SK-N-SH (cell line): ENCODE results near the gene MEG3. TPM values are rescaled to one million over a fixed set of nuclear protein-coding genes. Genes with fewer than 3 reads are reported as not detected.

ENCODE experiments used
- CTCF ChIA-PET: fragments of 300-600, 350-600 bp; formaldehyde crosslinking; extraction: SDS; loops from one replicate; lab custom pipeline; 2021; lab: Yijun Ruan, JAX
- POLR2A ChIA-PET: fragments of 350-600 bp; sonication (Branson Sonifier 250); formaldehyde crosslinking; extraction: SDS; loops from one replicate; lab custom pipeline; 2020; ENCODE audit warnings: antibody characterized with exemption, inconsistent platforms; lab: Yijun Ruan, JAX
- DNase-seq: peaks from one replicate; pipeline ENCODE4 v3.0.0; 2012
- H2AFZ ChIP-seq: fragments of 200-600 bp; sonication (generic); 2 replicates; pipeline ENCODE4 v1.8.1; 2016; ENCODE audit warnings: antibody characterized with exemption, mild to moderate bottlenecking, low read depth
- H3F3A ChIP-seq: fragments of 200-600 bp; sonication (generic); replicated peaks from 2 replicates; pipeline ENCODE3; 2016; ENCODE audit warnings: antibody characterized with exemption, mild to moderate bottlenecking; ENCODE audit not compliant: insufficient read depth
- H3K27ac ChIP-seq, 2 experiments: fragments of 200-500 bp in 1 of 2; fragments of 200-600 bp in 1 of 2; sonication (Bioruptor generic) in 1 of 2; sonication (generic), shearing (Covaris generic) in 1 of 2; 2 replicates each; pipeline versions ENCODE4 v1.5.1 to v1.6.1; 2014 to 2016; ENCODE audit warnings: low read depth in 2 of 2, inconsistent platforms in 1 of 2, low read length in 1 of 2, mild to moderate bottlenecking in 1 of 2, mixed read lengths in 1 of 2
- H3K27me3 ChIP-seq: fragments of 200-600 bp; sonication (generic), shearing (Covaris generic); 2 replicates; pipeline ENCODE4 v1.6.1; 2016; ENCODE audit warnings: mixed run types; ENCODE audit not compliant: insufficient read depth
- H3K36me3 ChIP-seq, 2 experiments: fragments of 200-500 bp in 1 of 2; fragments of 200-600 bp in 1 of 2; sonication (Bioruptor generic) in 1 of 2; sonication (generic) in 1 of 2; replicated peaks in 1 of 2; 2 replicates each; pipeline versions ENCODE3 to v1.5.1; 2014 to 2016; ENCODE audit warnings: low read length in 1 of 2, mild to moderate bottlenecking in 1 of 2; ENCODE audit not compliant: insufficient read depth in 2 of 2, control insufficient read depth in 1 of 2
- H3K4me1 ChIP-seq, 2 experiments: fragments of 200-500 bp in 1 of 2; fragments of 200-600 bp in 1 of 2; sonication (Bioruptor generic) in 1 of 2; sonication (generic), shearing (Covaris generic) in 1 of 2; 2 replicates each; pipeline versions ENCODE4 v1.5.1 to v1.6.1; 2014 to 2016; ENCODE audit warnings: low read depth in 1 of 2, low read length in 1 of 2, mixed run types in 1 of 2; ENCODE audit not compliant: insufficient read depth in 2 of 2, control insufficient read depth in 1 of 2
- H3K4me2 ChIP-seq: fragments of 200-600 bp; sonication (generic), shearing (Covaris generic); 2 replicates; pipeline ENCODE4 v1.6.1; 2017; ENCODE audit warnings: mixed run types
- H3K4me3 ChIP-seq, 2 experiments: fragments of 200-500 bp in 1 of 2; fragments of 200-600 bp in 1 of 2; sonication (Bioruptor generic) in 1 of 2; sonication (generic), shearing (Covaris generic) in 1 of 2; 2 replicates each; pipeline versions ENCODE4 v1.5.1 to v1.8.1; 2014 to 2016; ENCODE audit warnings: low read depth in 2 of 2, inconsistent platforms in 1 of 2, low read length in 1 of 2, mild to moderate bottlenecking in 1 of 2, mixed read lengths in 1 of 2, moderate library complexity in 1 of 2
- H3K79me2 ChIP-seq: fragments of 200-600 bp; sonication (generic); 2 replicates; pipeline ENCODE4 v1.8.1; 2017; ENCODE audit warnings: mild to moderate bottlenecking; ENCODE audit not compliant: insufficient read depth
- H3K9ac ChIP-seq: fragments of 200-600 bp; sonication (generic); 2 replicates; pipeline ENCODE4 v1.6.1; 2017; ENCODE audit warnings: mixed run types
- H3K9me2 ChIP-seq: fragments of 200-600 bp; sonication (generic); 2 replicates; pipeline ENCODE4 v1.6.1; 2017; ENCODE audit warnings: mixed run types
- H3K9me3 ChIP-seq: fragments of 200-600 bp; sonication (generic); 2 replicates; pipeline ENCODE4 v1.6.1; 2017; ENCODE audit warnings: mixed run types, mild to moderate bottlenecking, moderate library complexity
- H4K20me1 ChIP-seq: fragments of 200-600 bp; sonication (generic); 2 replicates; pipeline ENCODE4 v1.6.1; 2017; ENCODE audit warnings: mild to moderate bottlenecking, mixed run types; ENCODE audit not compliant: insufficient read depth
- CHD2 ChIP-seq: fragments of 150-350 bp; IDR thresholded peaks from 2 replicates; pipeline ENCODE4 v1.6.1; 2018; ENCODE audit warnings: low read length; ENCODE audit not compliant: partially characterized antibody
- CTCF ChIP-seq: fragments of 200-600 bp; sonication (generic); IDR thresholded peaks from 2 replicates; pipeline ENCODE4 v1.6.1; 2017; ENCODE audit warnings: antibody characterized with exemption, mild to moderate bottlenecking, moderate library complexity
- ELF1 ChIP-seq: IDR thresholded peaks from 2 replicates; pipeline ENCODE4 v1.4.0; 2012
- EZH2phosphoT487 ChIP-seq: fragments of 200-600 bp; sonication (generic); IDR thresholded peaks from 2 replicates; pipeline ENCODE4 v1.6.1; 2017; ENCODE audit warnings: low read depth, mixed run types, mild to moderate bottlenecking, antibody characterized with exemption, moderate library complexity, borderline replicate concordance
- FOSL2 ChIP-seq: IDR thresholded peaks from 2 replicates; pipeline ENCODE4 v1.4.0; 2012; ENCODE audit warnings: low read depth, mild to moderate bottlenecking, moderate library complexity, borderline replicate concordance
- FOXJ3 ChIP-seq: sonication (generic); formaldehyde crosslinking; IDR thresholded peaks from 2 replicates; pipeline ENCODE4 v1.5.1; 2020; ENCODE audit warnings: mild to moderate bottlenecking, missing genetic modification reagents
- FOXM1 ChIP-seq: IDR thresholded peaks from 2 replicates; pipeline ENCODE4 v1.4.0; 2012; ENCODE audit warnings: low read depth, mild to moderate bottlenecking
- GABPA ChIP-seq: IDR thresholded peaks from 2 replicates; pipeline ENCODE4 v1.4.0; 2012; ENCODE audit warnings: low read depth, mild to moderate bottlenecking
- GATA2 ChIP-seq: sonication (generic); formaldehyde crosslinking; IDR thresholded peaks from 2 replicates; pipeline ENCODE4 v1.5.0; 2020; ENCODE audit warnings: mild to moderate bottlenecking, missing genetic modification reagents
- JUND ChIP-seq: IDR thresholded peaks from 2 replicates; pipeline ENCODE4 v1.4.0; 2012
- MAX ChIP-seq: IDR thresholded peaks from 2 replicates; pipeline ENCODE4 v1.4.0; 2012; ENCODE audit warnings: low read depth
- MXI1 ChIP-seq: IDR thresholded peaks from 2 replicates; pipeline ENCODE4 v1.6.1; 2012; ENCODE audit warnings: mild to moderate bottlenecking, low read depth, low read length, improper control_type of control experiment
- PBX3 ChIP-seq: IDR thresholded peaks from 2 replicates; pipeline ENCODE4; 2012
- RCOR1 ChIP-seq: fragments of 150-350 bp; IDR thresholded peaks from 2 replicates; pipeline ENCODE4 v1.6.1; 2017; ENCODE audit warnings: antibody characterized with exemption, low read length
- REST ChIP-seq: IDR thresholded peaks from 2 replicates; pipeline ENCODE4 v1.6.1; 2012; ENCODE audit warnings: mild to moderate bottlenecking, low read depth, low read length, moderate library complexity
- RFX5 ChIP-seq: IDR thresholded peaks from 2 replicates; pipeline ENCODE4 v1.6.1; 2012; ENCODE audit warnings: mild to moderate bottlenecking, improper control_type of control experiment, low read length
- RXRA ChIP-seq: IDR thresholded peaks from 2 replicates; pipeline ENCODE4 v1.4.0; 2012; ENCODE audit warnings: low read depth, mild to moderate bottlenecking, borderline replicate concordance
- SMC3 ChIP-seq: IDR thresholded peaks from 2 replicates; pipeline ENCODE4 v1.6.1; 2012; ENCODE audit warnings: low read depth, low read length, improper control_type of control experiment
- TAF1 ChIP-seq: IDR thresholded peaks from 2 replicates; pipeline ENCODE4 v1.6.1; 2012; ENCODE audit warnings: low read depth, mild to moderate bottlenecking, low read length, moderate library complexity, borderline replicate concordance
- USF1 ChIP-seq: IDR thresholded peaks from 2 replicates; pipeline ENCODE4 v1.4.0; 2012; ENCODE audit warnings: low read depth, borderline replicate concordance
- YY1 ChIP-seq: IDR thresholded peaks from 2 replicates; pipeline ENCODE4 v1.4.0; 2012; ENCODE audit warnings: low read depth, mild to moderate bottlenecking
- WGBS: methylation state at CpG from one replicate; pipeline ENCODE4 v1.1.6; 2017; ENCODE audit warnings: low lambda C conversion rate; 5-methylcytosine and 5-hydroxymethylcytosine counted together
- polyA plus RNA-seq, 3 experiments: library from polyadenylated mRNA; depleted of rRNA; stranded (reverse); fragments of >200 nt; gene quantifications; 2 replicates each; pipeline ENCODE4 v1.2.3, GENCODE V29; 2012

MEG3 gene
- polyA plus RNA-seq, 1 of the 3 experiments (the other 2 are of a cell fraction): not detected

GRCh38 chr14:100844846-100845245 lies 18.9 kb downstream of the MEG3 start:
- TF ChIP-seq CHD2 (no peak), RFX5 (no peak), MXI1 (no peak), ELF1 (no peak), FOXM1 (no peak), MAX (no peak), RCOR1 (no peak)
- H3K27ac ChIP-seq: no peak overlapping the region
- no peaks in the 10 kb centered on the region for H3K79me2 ChIP-seq
- CTCF ChIA-PET: interaction anchor here (1.6 kb wide), 1 partner anchor 10 kb away, joined by 4 read pairs; no protein-coding TSS in a partner anchor
- H3K27me3 ChIP-seq: no peaks in the 10 kb centered on the region
- H3K9me2 ChIP-seq: no peaks in the 10 kb centered on the region
- no peaks in the 10 kb centered on the region for H4K20me1 ChIP-seq
- no peak for DNase-seq
- no peak overlapping the region for H2AFZ ChIP-seq
- POLR2A ChIA-PET: no interaction called here
- no peaks in the 10 kb centered on the region for H3K36me3 ChIP-seq
- no peak overlapping the region for H3K9ac ChIP-seq
- no peaks in the 10 kb centered on the region for H3K9me3 ChIP-seq
- no peaks in the 10 kb centered on the region for H3F3A ChIP-seq
- WGBS: 62% methylated on average over 8 of the region's 13 CpGs
- H3K4me2 ChIP-seq: no peak overlapping the region
- H3K4me3 ChIP-seq: no peak overlapping the region
- H3K4me1 ChIP-seq: peaks cover 0 to 26% of the 10 kb centered on the region in 2 experiments; a peak in 1 of 4 replicates

- no peak overlapping the region for H3K27ac ChIP-seq
- DNase-seq: no peak
- POLR2A ChIA-PET: no interaction called here
- H3K9me2 ChIP-seq: no peaks in the 10 kb centered on the region
- H3K36me3 ChIP-seq: no peaks in the 10 kb centered on the region
- 66% methylated on average over 17 of the region's 17 CpGs for WGBS
- H3K4me2 ChIP-seq: no peak overlapping the region
- no peaks in the 10 kb centered on the region for H3F3A ChIP-seq
- H3K4me1 ChIP-seq: peaks cover 0 to 23% of the 10 kb centered on the region in 2 experiments; a peak in 1 of 4 replicates
- no peaks in the 10 kb centered on the region for H3K79me2 ChIP-seq
- H2AFZ ChIP-seq: no peak overlapping the region
- H3K27me3 ChIP-seq: no peaks in the 10 kb centered on the region
- no peak overlapping the region for H3K9ac ChIP-seq
- H4K20me1 ChIP-seq: no peaks in the 10 kb centered on the region
- no peaks in the 10 kb centered on the region for H3K9me3 ChIP-seq
- no peak overlapping the region for H3K4me3 ChIP-seq
- CTCF ChIA-PET: no interaction called here
- no peak for TF ChIP-seq FOXJ3 (CRISPR knock-in tag)
- TF ChIP-seq EZH2phosphoT487: no peak
- TF ChIP-seq REST: no peak
- TF ChIP-seq RXRA: no peak
- no peak for TF ChIP-seq CHD2
- no peak for TF ChIP-seq SMC3
- TF ChIP-seq RCOR1: no peak
- no peak for TF ChIP-seq JUND
- no peak for TF ChIP-seq USF1
- no peak for TF ChIP-seq PBX3
- no peak for TF ChIP-seq RFX5
- TF ChIP-seq YY1: no peak
- no peak for TF ChIP-seq GABPA
- no peak for TF ChIP-seq CTCF
- TF ChIP-seq FOSL2: no peak
- TF ChIP-seq GATA2 (CRISPR knock-in tag): no peak
- no peak for TF ChIP-seq TAF1
Observed at GRCh38 chr14:100845341-100845740, 19.4 kb downstream of the MEG3 start.
